H9 (cell line): ENCODE measurements around the gene DGKB. TPM values are rescaled to one million over a fixed set of nuclear protein-coding genes. Genes with fewer than 3 reads are reported as not detected.

Experiments
- DNase-seq: peaks from one replicate; pipeline ENCODE4 v3.0.0-alpha.2; 2017
- H2AFZ ChIP-seq: one replicate; pipeline ENCODE4 v1.6.1; 2013; ENCODE audit warnings: mild to moderate bottlenecking, low read length, control low read depth, moderate library complexity
- H2AK5ac ChIP-seq: 2 replicates; pipeline ENCODE4 v1.6.1; 2013; ENCODE audit warnings: low read length, control low read depth, mixed read lengths; ENCODE audit not compliant: insufficient read length
- H2BK120ac ChIP-seq: one replicate; pipeline ENCODE4 v1.6.1; 2013; ENCODE audit warnings: low read depth, mild to moderate bottlenecking, low read length, control low read depth, inconsistent platforms; ENCODE audit not compliant: poor library complexity, severe bottlenecking
- H2BK12ac ChIP-seq: 2 replicates; pipeline ENCODE4 v1.6.1; 2013; ENCODE audit warnings: low read length, control low read depth, mixed read lengths, low read depth; ENCODE audit not compliant: insufficient read length
- H2BK15ac ChIP-seq: 2 replicates; pipeline ENCODE4 v1.6.1; 2013; ENCODE audit warnings: low read depth, low read length, control low read depth
- H2BK20ac ChIP-seq: one replicate; pipeline ENCODE4 v1.6.1; 2013; ENCODE audit warnings: low read depth, mild to moderate bottlenecking, low read length, control low read depth, inconsistent platforms; ENCODE audit not compliant: poor library complexity, severe bottlenecking
- H2BK5ac ChIP-seq: 2 replicates; pipeline ENCODE4 v1.6.1; 2013; ENCODE audit warnings: low read length, control low read depth, mixed read lengths; ENCODE audit not compliant: insufficient read length
- H3K14ac ChIP-seq: 2 replicates; pipeline ENCODE4 v1.6.1; 2013; ENCODE audit warnings: low read length, control low read depth; ENCODE audit not compliant: insufficient read depth
- H3K18ac ChIP-seq: 2 replicates; pipeline ENCODE4 v1.6.1; 2013; ENCODE audit warnings: low read depth, mild to moderate bottlenecking, mixed read lengths, low read length, control low read depth; ENCODE audit not compliant: insufficient read length
- H3K23ac ChIP-seq: 2 replicates; pipeline ENCODE4 v1.6.1; 2013; ENCODE audit warnings: low read length, control low read depth, mixed read lengths, low read depth; ENCODE audit not compliant: insufficient read length
- H3K23me2 ChIP-seq: 2 replicates; pipeline ENCODE4 v1.6.1; 2013; ENCODE audit warnings: low read depth, mild to moderate bottlenecking, mixed read lengths, low read length, control low read depth; ENCODE audit not compliant: insufficient read length, poor library complexity, severe bottlenecking
- H3K27ac ChIP-seq: 2 replicates; pipeline ENCODE4 v1.5.1; 2013; ENCODE audit warnings: low read length, control low read depth, mixed read lengths, low read depth; ENCODE audit not compliant: insufficient read length
- H3K27me3 ChIP-seq: 2 replicates; pipeline ENCODE4 v1.6.1; 2013; ENCODE audit warnings: low read length, control low read depth, inconsistent platforms; ENCODE audit not compliant: insufficient read depth
- H3K4ac ChIP-seq: 2 replicates; pipeline ENCODE4 v1.6.1; 2013; ENCODE audit warnings: low read depth, mild to moderate bottlenecking, control low read depth, inconsistent platforms, low read length, moderate library complexity
- H3K4me1 ChIP-seq: 2 replicates; pipeline ENCODE4 v1.6.1; 2013; ENCODE audit warnings: low read length, control low read depth, inconsistent platforms; ENCODE audit not compliant: insufficient read depth
- H3K4me2 ChIP-seq: 2 replicates; pipeline ENCODE4 v1.6.1; 2013; ENCODE audit warnings: low read length, control low read depth, mixed read lengths; ENCODE audit not compliant: insufficient read length, insufficient read depth
- H3K56ac ChIP-seq: 2 replicates; pipeline ENCODE4 v1.6.1; 2013; ENCODE audit warnings: low read depth, mild to moderate bottlenecking, mixed read lengths, low read length, control low read depth; ENCODE audit not compliant: insufficient read length
- H3K79me1 ChIP-seq: 2 replicates; pipeline ENCODE4 v1.6.1; 2013; ENCODE audit warnings: low read depth, mild to moderate bottlenecking, moderate library complexity, low read length, control low read depth, inconsistent platforms; ENCODE audit not compliant: insufficient read depth, poor library complexity, severe bottlenecking
- H3K79me2 ChIP-seq: 2 replicates; pipeline ENCODE4 v1.6.1; 2013; ENCODE audit warnings: low read length, control low read depth, inconsistent platforms; ENCODE audit not compliant: insufficient read depth
- H3K9ac ChIP-seq: 2 replicates; pipeline ENCODE4 v1.6.1; 2013; ENCODE audit warnings: low read length, control low read depth, mixed read lengths; ENCODE audit not compliant: insufficient read length; ENCODE audit errors: extremely low read depth
- H3K9me3 ChIP-seq: one replicate; pipeline ENCODE4 v1.6.1; 2013; ENCODE audit warnings: low read depth, low read length, inconsistent platforms; ENCODE audit not compliant: control insufficient read depth
- H3T11ph ChIP-seq: one replicate; pipeline ENCODE4 v1.6.1; 2013; ENCODE audit warnings: mild to moderate bottlenecking, low read length, control low read depth, inconsistent platforms
- H4K20me1 ChIP-seq: one replicate; pipeline ENCODE4 v1.6.1; 2013; ENCODE audit not compliant: control insufficient read depth, insufficient read length, insufficient read depth
- H4K5ac ChIP-seq: 2 replicates; pipeline ENCODE4 v1.6.1; 2013; ENCODE audit warnings: low read depth, mild to moderate bottlenecking, mixed read lengths, low read length, control low read depth; ENCODE audit not compliant: insufficient read length
- H4K8ac ChIP-seq: replicated peaks from 2 replicates; pipeline ENCODE4 v1.6.1; 2013; ENCODE audit warnings: low read length, control low read depth, mixed read lengths, low read depth; ENCODE audit not compliant: insufficient read length
- H4K91ac ChIP-seq: 2 replicates; pipeline ENCODE4 v1.6.1; 2013; ENCODE audit warnings: low read depth, mild to moderate bottlenecking, moderate library complexity, mixed read lengths, low read length, control low read depth; ENCODE audit not compliant: insufficient read length
- H3K27ac Mint-ChIP-seq, 3 experiments: 2 replicates in 2 of 3; 3 replicates in 1 of 3; pipeline ENCODE4 v1.8.0; 2020 to 2021; ENCODE audit warnings: mixed read lengths in 3 of 3, mild to moderate bottlenecking in 1 of 3, moderate library complexity in 1 of 3
- H3K27me3 Mint-ChIP-seq: 2 replicates; pipeline ENCODE4 v1.8.0; 2021; ENCODE audit warnings: low read depth, mild to moderate bottlenecking, moderate library complexity, mixed read lengths
- H3K36me3 Mint-ChIP-seq, 3 experiments: 2 replicates in 2 of 3; 3 replicates in 1 of 3; pipeline ENCODE4 v1.8.0; 2020 to 2021; ENCODE audit warnings: low read depth in 3 of 3, mixed read lengths in 3 of 3; ENCODE audit not compliant: insufficient read depth in 1 of 3
- H3K4me1 Mint-ChIP-seq, 2 experiments: 2 replicates each; pipeline ENCODE4 v1.8.0; 2020; ENCODE audit warnings: mixed read lengths in 2 of 2
- H3K4me3 Mint-ChIP-seq, 2 experiments: 2 replicates in 1 of 2; 3 replicates in 1 of 2; pipeline ENCODE4 v1.8.0; 2020 to 2021; ENCODE audit warnings: mild to moderate bottlenecking in 2 of 2, mixed read lengths in 2 of 2, moderate library complexity in 1 of 2
- H3K9me3 Mint-ChIP-seq, 2 experiments: 2 replicates in 1 of 2; 3 replicates in 1 of 2; pipeline ENCODE4 v1.8.0; 2020; ENCODE audit warnings: mild to moderate bottlenecking in 2 of 2, mixed read lengths in 2 of 2, moderate library complexity in 1 of 2
- CTCF ChIP-seq: fragments of 200-600 bp; sonication (generic); conservative IDR thresholded peaks from 3 replicates; pipeline ENCODE4 v1.8.0; 2021; ENCODE audit warnings: antibody characterized with exemption, mild to moderate bottlenecking
- WGBS: extraction: QIAGEN DNeasy Blood & Tissue Kit; methylation state at CpG from one replicate; pipeline ENCODE4 v1.1.7; 2013; ENCODE audit warnings: missing lambda C conversion rate, low lambda C conversion rate, mixed read lengths; ENCODE audit not compliant: insufficient read length; ENCODE audit errors: extremely low coverage; 5-methylcytosine and 5-hydroxymethylcytosine counted together
- total RNA-seq: library from RNA; stranded (reverse); gene quantifications from 2 replicates; pipeline ENCODE4 v1.2.1, GENCODE V29; 2021

DGKB gene
- total RNA-seq, 1 experiment from 2014 or later: 0.26 TPM

GRCh38 chr7:14228341-14228740 lies 674.2 kb downstream of the DGKB start:
- Histone ChIP-seq H3K23me2 (no peaks in the 10 kb centered on the region), H3K79me1 (no peaks in the 10 kb centered on the region), H2AFZ (no peak overlapping the region), H2BK120ac (no peak overlapping the region), H4K20me1 (no peaks in the 10 kb centered on the region), H3K4me2 (no peak overlapping the region), H3K9ac (no peak overlapping the region), H3K4me1 (no peaks in the 10 kb centered on the region; the same call in 1 of the 2 replicates), H3K79me2 (no peaks in the 10 kb centered on the region), H4K5ac (no peak overlapping the region), H3K4ac (no peak overlapping the region), H3K14ac (no peak overlapping the region), H3K56ac (no peak overlapping the region), H3K27ac (no peak overlapping the region), H3K23ac (no peak overlapping the region), H2BK20ac (no peak overlapping the region), H4K91ac (no peak overlapping the region), H2BK15ac (no peak overlapping the region), H3T11ph (no peak overlapping the region), H4K8ac (no peak overlapping the region), H2BK12ac (no peak overlapping the region), H3K18ac (no peak overlapping the region), H3K27me3 (no peaks in the 10 kb centered on the region), H2AK5ac (no peak overlapping the region), H3K9me3 (no peaks in the 10 kb centered on the region), H2BK5ac (no peak overlapping the region)
- no peak overlapping the region for H3K27ac Mint-ChIP-seq
- WGBS: no CpG with 5 or more reads among the region's 4 CpGs
- H3K36me3 Mint-ChIP-seq: no peaks in the 10 kb centered on the region
- peaks cover 6 to 10% of the 10 kb centered on the region in 2 experiments; a peak in 3 of 4 replicates for H3K4me1 Mint-ChIP-seq
- no peaks in the 10 kb centered on the region for H3K27me3 Mint-ChIP-seq
- TF ChIP-seq CTCF: no peak
- no peak overlapping the region for H3K4me3 Mint-ChIP-seq
- no peak for DNase-seq
- no peaks in the 10 kb centered on the region for H3K9me3 Mint-ChIP-seq
